GM20000 (cell line): ENCODE data around the gene GFRAL.

Experiments used
- DNase-seq: peaks from one replicate; pipeline ENCODE4 v3.0.0; 2012; ENCODE audit warnings: low spot score
- CTCF ChIP-seq: IDR thresholded peaks from 2 replicates; pipeline ENCODE4 v1.5.1; 2012; ENCODE audit warnings: mild to moderate bottlenecking, control low read depth; ENCODE audit errors: extremely low read depth, missing control alignments

The GFRAL gene

GRCh38 chr6:55433446-55434130 lies 106.3 kb downstream of the GFRAL start:
- no peak for DNase-seq
- TF ChIP-seq CTCF: no peak

GRCh38 chr6:55437141-55437540 lies 109.9 kb downstream of the GFRAL start:
- no peak for DNase-seq
- no peak for TF ChIP-seq CTCF

- TF ChIP-seq CTCF: no peak
- DNase-seq: no peak
Measured at GRCh38 chr6:55438203-55438602, 110.9 kb downstream of the GFRAL start.

GRCh38 chr6:55443238-55444134 lies 116.2 kb downstream of the GFRAL start:
- no peak for DNase-seq
- TF ChIP-seq CTCF: no peak

- no peak for DNase-seq
Measured at GRCh38 chr6:55445648-55446204, 118.5 kb downstream of the GFRAL start.

GRCh38 chr6:55447891-55448290 lies 120.6 kb downstream of the GFRAL start:
- TF ChIP-seq CTCF: no peak
- no peak for DNase-seq

More at GRCh38 chr6:55445648-55446204, 118.5 kb downstream of the GFRAL start:
- TF ChIP-seq CTCF: no peak

GRCh38 chr6:55448451-55448850 lies 121.2 kb downstream of the GFRAL start:
- TF ChIP-seq CTCF: no peak
- no peak for DNase-seq
